22Rv1 (cell line): Measurements from ENCODE around the gene AEBP1.

Source experiments
- CTCF ChIP-seq: fragments of 450-650 bp; IDR thresholded peaks from 2 replicates; pipeline ENCODE4 v1.5.1; 2017; ENCODE audit warnings: mild to moderate bottlenecking
- ZFX ChIP-seq: fragments of 450-650 bp; IDR thresholded peaks from 2 replicates; pipeline ENCODE4 v1.6.1; 2017; ENCODE audit warnings: antibody characterized with exemption, borderline replicate concordance

GRCh38 chr7:44119829-44120380, 15.8 kb downstream of the AEBP1 start:
- TF ChIP-seq CTCF: no peak
- TF ChIP-seq ZFX: no peak
